ENCODE measurements around the gene DYRK1B.
"Not testable (repeated sequence)": the region's sequence is repeated elsewhere in the genome, so short reads cannot be mapped to it uniquely, and the experiment has no call there.

The DYRK1B gene

GRCh38 chr19:39809368-39809767, 24.6 kb downstream of the DYRK1B start:
- DNase-seq (ENCODE audit: low read depth) = no peak

- DNase-seq (ENCODE audit: low read depth) = not testable (repeated sequence)
Observed at GRCh38 chr19:39808688-39809087, 25.3 kb downstream of the DYRK1B start.

- DNase-seq (ENCODE audit: low read depth) = no peak
Observed at GRCh38 chr19:39807846-39808364, 26.1 kb downstream of the DYRK1B start.

GRCh38 chr19:39805104-39805503, 28.9 kb downstream of the DYRK1B start:
- no peak for DNase-seq (ENCODE audit: low read depth)

GRCh38 chr19:39802958-39803357, 31.0 kb downstream of the DYRK1B start:
- DNase-seq (ENCODE audit: low read depth) = no peak

GRCh38 chr19:39797083-39797482, 36.9 kb downstream of the DYRK1B start:
- no peak for DNase-seq (ENCODE audit: low read depth)

- no peak for DNase-seq (ENCODE audit: low read depth)
Observed at GRCh38 chr19:39796000-39796498, 37.9 kb downstream of the DYRK1B start.

- DNase-seq (ENCODE audit: low read depth) = no peak
Observed at GRCh38 chr19:39795001-39795400, 39.0 kb downstream of the DYRK1B start.

- DNase-seq (ENCODE audit: low read depth) = peak; percentile 26
Observed at GRCh38 chr19:39792999-39793546, 40.9 kb downstream of the DYRK1B start.

- no peak for DNase-seq (ENCODE audit: low read depth)
Observed at GRCh38 chr19:39788244-39788643, 45.7 kb downstream of the DYRK1B start.

- no peak for DNase-seq (ENCODE audit: low read depth)
Observed at GRCh38 chr19:39780894-39781293, 53.1 kb downstream of the DYRK1B start.

- DNase-seq (ENCODE audit: low read depth) = no peak
Observed at GRCh38 chr19:39778763-39779162, 55.2 kb downstream of the DYRK1B start, which contains the start of gene LEUTX. Gene LEUTX (plus strand): TSS chr19:39778854. CDS start chr19:39778921, 67 bp downstream.
